GM13977 (cell line): ENCODE measurements around the gene AKT3.
A peak's percentile ranks its signal among the peaks of the same experiment; 100 is the strongest.

Experiments
- DNase-seq: peaks from one replicate; pipeline ENCODE4 v3.0.0; 2012; ENCODE audit warnings: low spot score
- CTCF ChIP-seq: IDR thresholded peaks from 2 replicates; pipeline ENCODE4 v1.5.1; 2012; ENCODE audit warnings: mild to moderate bottlenecking, control low read depth; ENCODE audit not compliant: insufficient read depth; ENCODE audit errors: extremely low read depth, missing control alignments
- in situ Hi-C: fragments of 300-500 bp; cut with MboI; formaldehyde crosslinking; loops from one replicate; pipeline ENCODE4 v1.12.0; 2022; ENCODE audit warnings: low sequenced_read_pairs, low pct_unique_long_range_greater_than_20kb, mixed read lengths, inconsistent platforms; ENCODE audit not compliant: unreplicated experiment

AKT3 gene

GRCh38 chr1:243731974-243732625, 117.9 kb downstream of the AKT3 start:
- no peak for DNase-seq
- TF ChIP-seq CTCF, result no peak
- in situ Hi-C loops, result loop anchor here (25.0 kb wide), 1 partner anchor 395 kb away; no protein-coding TSS in a partner anchor

GRCh38 chr1:243731301-243731891, 118.6 kb downstream of the AKT3 start:
- DNase-seq, result no peak
- in situ Hi-C loops, result loop anchor here (25.0 kb wide), 1 partner anchor 394 kb away; no protein-coding TSS in a partner anchor

GRCh38 chr1:243730487-243731150, 119.4 kb downstream of the AKT3 start:
- DNase-seq, result no peak
- in situ Hi-C loops, result loop anchor here (25.0 kb wide), 1 partner anchor 393 kb away; no protein-coding TSS in a partner anchor
- TF ChIP-seq CTCF, result no peak

More at GRCh38 chr1:243731301-243731891, 118.6 kb downstream of the AKT3 start:
- no peak for TF ChIP-seq CTCF

- no peak for TF ChIP-seq CTCF
- in situ Hi-C loops, result loop anchor here (25.0 kb wide), 1 partner anchor 393 kb away; no protein-coding TSS in a partner anchor
- no peak for DNase-seq
These were observed 120.1 kb downstream of the AKT3 start for GRCh38 chr1:243729956-243730355.

- peak; percentile 60 for DNase-seq
- in situ Hi-C loops, result loop anchor here (25.0 kb wide), 1 partner anchor 390 kb away; no protein-coding TSS in a partner anchor
These were observed 122.4 kb downstream of the AKT3 start for GRCh38 chr1:243727503-243728203.

More at GRCh38 chr1:243727503-243728203, 122.4 kb downstream of the AKT3 start:
- no peak for TF ChIP-seq CTCF
